Activated gamma-delta T cell (primary cell): ENCODE results near the gene FOXN3.
A peak's percentile ranks its signal among the peaks of the same experiment; 100 is the strongest.

Source experiments
- DNase-seq: peaks from one replicate; lab custom pipeline; 2025; lab: John Stamatoyannopoulos, UW
- total RNA-seq, 2 donors: gene quantifications; one replicate each; lab custom pipeline; 2026; lab: John Stamatoyannopoulos, UW

FOXN3 gene, protein sequence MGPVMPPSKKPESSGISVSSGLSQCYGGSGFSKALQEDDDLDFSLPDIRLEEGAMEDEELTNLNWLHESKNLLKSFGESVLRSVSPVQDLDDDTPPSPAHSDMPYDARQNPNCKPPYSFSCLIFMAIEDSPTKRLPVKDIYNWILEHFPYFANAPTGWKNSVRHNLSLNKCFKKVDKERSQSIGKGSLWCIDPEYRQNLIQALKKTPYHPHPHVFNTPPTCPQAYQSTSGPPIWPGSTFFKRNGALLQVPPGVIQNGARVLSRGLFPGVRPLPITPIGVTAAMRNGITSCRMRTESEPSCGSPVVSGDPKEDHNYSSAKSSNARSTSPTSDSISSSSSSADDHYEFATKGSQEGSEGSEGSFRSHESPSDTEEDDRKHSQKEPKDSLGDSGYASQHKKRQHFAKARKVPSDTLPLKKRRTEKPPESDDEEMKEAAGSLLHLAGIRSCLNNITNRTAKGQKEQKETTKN
- total RNA-seq: 95.8 to 98.2 reads per million in 2 donors

DNA sequence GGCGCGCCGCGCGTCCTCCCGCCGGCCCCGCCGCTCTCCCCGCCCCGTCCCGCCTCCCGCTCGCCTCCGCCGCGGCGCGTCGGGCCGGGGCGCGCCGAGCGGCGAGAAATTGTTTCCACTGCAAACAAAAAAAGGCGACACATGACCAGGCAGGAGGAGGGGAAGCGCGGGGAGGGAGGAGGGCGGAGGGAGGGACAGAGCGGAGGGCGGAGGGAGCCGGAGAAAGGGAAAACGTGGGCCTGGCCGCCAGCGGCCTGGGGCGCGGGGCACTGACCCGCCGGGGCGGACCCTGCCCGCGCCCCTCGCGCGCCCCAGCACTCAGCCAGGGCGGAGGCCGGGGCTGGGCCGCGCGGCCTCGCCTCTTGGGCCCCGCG is at the start of gene FOXN3:
TSS of gene FOXN3 (minus strand) at position 143 of the 374 bp plus-strand sequence. CDS start 4,757 bp downstream, outside the sequence.
- peak; percentile 70 for DNase-seq

DNA sequence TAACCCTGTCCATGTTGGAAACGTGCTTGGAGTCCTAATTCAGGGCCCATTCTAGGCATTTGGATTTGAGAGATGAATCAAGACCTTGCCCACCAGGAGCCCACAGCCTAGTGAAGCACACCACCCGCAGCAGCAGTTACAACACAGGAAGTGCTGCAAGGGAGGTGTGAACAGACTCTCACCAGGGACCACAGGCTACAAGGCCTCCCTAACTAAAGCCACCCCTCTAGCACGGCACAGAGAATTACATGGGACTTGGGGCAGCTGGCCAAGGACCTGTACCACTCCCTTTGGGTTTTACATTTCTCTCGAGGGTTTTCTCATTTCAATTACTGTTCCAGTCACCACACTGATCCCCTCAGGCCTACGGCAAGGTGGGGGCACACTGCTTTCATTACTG is 49.5 kb upstream of the FOXN3 start:
- DNase-seq: no peak

DNA sequence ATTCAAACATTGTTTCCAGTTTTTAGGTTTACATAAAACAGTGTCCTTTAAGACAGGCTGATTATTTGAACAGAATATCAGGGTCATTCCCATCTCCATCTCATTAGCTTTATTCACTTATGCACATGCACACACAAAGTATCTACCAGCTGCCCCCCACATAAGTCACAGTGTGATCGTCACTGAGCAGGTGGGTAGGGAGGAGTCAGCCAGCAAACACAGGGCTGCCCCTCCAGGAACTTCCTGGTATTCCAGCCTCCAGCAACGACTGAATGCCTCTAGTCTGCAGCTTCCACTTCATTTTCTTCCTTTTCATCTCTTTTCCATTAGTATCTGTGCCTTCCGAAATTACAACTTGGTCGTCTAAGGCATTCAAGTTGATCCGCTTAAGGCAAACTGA is 48.8 kb upstream of the FOXN3 start:
- no peak for DNase-seq

DNA sequence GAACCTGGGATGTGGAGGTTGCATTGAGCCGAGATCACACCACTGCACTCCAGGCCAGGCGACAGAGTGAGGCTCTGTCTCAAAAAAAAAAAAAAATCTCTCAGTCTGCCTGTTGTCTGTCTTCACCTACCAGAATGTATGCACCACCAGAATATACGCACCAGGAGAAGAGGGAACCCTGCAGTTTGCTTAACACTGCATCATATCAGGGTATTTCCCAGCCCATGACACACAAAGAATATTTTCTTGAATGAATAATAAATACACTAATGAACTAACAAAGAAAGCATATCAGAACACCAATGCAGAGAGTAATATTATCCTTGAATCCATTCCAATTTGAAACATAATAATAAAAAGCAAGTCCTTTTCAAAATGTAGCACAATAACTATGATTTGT is 44.2 kb upstream of the FOXN3 start:
- DNase-seq: no peak

DNA sequence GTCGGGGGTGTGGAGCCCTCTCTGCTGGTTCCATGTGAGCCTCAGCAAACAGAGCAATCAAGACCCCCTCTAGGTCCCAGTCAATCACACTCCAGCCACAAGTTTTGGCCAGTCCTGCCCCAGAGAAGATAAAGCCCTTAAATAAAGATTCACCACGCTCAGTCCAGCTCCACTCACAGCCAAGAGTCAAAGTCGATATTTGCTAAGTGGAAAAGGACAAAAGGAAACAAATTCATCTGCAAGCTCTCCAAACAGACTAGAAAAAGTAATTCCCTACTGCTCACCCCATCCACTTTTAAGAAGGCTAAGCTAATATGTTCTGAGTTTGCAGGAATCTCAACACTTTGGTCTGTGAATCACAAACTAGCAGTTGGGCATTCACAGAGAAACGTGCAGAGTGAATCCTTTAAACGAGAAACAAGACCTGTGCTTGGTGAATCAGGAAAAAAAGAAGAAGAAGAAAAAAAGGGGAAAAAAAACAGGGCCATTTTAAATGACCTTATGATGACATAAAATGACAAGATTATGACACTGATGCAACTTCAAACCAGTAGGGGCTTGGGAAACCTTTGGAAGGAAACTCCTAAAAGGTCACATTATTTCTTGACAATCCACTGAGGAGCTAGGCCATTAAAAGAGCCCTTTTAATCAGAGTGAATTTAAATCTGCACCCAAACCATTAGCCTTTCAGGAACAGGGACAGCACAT is 41.8 kb upstream of the FOXN3 start:
- no peak for DNase-seq

DNA sequence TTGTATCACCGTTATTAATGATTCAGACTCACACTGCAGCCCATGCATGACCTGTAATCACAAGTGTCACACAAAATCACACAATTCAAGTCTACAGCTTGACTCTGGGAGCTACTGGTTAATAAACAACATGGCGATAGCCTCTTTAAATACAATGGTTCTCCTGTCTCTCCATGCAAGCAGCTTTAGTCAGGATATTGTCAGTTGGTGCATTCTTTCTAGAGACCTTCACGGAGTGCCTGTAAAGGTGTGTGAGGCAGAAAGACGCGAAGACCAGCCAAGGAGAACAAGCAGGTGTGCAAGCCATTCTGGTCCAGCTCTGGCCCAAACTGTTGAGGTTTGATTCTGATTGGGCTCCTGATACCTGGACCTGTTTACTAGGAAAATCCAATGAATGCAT is 40.0 kb upstream of the FOXN3 start:
- DNase-seq: no peak

DNA sequence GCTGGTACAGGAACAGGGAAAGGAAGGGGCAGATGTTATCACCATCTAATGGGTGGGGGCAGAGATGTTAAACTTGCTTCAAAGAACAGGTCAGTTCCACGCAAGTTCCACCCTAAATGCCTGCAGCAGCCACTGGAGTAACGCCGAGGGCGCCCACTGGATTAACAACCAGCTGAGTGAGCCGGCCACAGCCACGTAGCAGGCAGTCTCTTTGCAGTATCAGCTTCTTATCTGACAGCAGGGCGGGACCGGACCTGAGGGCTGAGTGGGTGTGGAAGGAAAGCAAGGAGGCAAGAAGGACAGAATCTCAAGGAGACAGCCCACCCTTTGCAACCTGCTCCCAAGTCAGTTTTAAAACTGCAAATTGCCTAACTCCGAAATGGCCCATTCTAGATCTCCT is 38.4 kb upstream of the FOXN3 start:
- DNase-seq: no peak

DNA sequence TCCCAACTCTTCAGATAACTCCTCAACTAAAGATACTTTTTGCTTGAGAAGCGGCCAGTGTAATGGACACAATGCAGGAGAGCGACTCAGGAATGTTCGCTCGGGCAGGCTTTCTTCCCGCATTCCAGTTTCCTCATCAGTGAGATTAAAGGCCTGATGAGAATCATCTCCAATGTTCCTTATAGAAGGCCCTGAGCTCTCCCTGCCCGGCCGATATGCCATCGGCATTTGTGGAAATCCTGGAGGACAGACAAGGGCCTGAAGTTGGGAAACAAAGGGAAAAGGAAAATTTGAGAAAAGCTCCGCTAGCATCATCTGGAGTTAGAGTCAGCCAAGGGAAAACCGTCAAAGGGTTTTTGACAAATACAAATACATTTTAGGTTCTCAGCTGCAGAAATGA is 38.0 kb upstream of the FOXN3 start:
- DNase-seq: no peak

DNA sequence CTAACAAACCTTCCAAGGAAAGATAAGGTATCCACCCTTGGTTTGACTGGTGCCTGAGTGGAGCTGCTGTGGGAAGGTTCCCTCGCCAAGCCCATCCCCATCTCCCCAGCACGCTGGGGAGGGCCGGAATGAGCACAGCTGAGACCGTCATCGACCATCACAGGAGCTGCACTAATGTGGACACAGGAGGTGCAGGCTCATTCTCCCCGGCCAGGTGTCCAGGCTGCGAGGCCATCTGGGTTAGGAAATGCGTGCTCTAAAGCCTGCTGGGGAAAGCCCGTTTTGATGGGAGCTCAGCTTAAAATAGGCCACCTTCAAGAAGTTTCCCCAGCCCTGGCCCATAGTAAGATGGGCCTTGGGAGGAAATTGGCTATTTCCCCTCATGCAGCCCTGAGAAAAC is 35.2 kb upstream of the FOXN3 start:
- no peak for DNase-seq

DNA sequence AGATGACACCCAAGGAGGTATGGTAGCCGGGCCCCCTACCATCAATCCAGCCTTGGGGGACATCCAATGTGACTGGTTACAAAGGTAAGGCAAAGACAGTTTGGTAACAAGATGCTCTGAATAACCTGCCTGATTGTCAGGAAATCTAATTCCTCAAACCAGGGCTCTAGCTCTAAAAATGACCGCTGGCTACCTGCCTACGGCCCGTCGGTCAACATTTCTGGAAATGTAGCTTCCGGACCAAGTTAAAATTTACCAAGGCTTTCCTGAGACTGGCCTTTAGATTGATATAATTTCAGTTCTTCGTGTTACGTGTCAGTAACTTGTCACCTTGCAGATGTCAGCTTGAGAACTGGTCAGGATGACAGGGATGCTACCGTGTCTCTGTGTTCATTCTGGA is 34.2 kb upstream of the FOXN3 start:
- DNase-seq: no peak

DNA sequence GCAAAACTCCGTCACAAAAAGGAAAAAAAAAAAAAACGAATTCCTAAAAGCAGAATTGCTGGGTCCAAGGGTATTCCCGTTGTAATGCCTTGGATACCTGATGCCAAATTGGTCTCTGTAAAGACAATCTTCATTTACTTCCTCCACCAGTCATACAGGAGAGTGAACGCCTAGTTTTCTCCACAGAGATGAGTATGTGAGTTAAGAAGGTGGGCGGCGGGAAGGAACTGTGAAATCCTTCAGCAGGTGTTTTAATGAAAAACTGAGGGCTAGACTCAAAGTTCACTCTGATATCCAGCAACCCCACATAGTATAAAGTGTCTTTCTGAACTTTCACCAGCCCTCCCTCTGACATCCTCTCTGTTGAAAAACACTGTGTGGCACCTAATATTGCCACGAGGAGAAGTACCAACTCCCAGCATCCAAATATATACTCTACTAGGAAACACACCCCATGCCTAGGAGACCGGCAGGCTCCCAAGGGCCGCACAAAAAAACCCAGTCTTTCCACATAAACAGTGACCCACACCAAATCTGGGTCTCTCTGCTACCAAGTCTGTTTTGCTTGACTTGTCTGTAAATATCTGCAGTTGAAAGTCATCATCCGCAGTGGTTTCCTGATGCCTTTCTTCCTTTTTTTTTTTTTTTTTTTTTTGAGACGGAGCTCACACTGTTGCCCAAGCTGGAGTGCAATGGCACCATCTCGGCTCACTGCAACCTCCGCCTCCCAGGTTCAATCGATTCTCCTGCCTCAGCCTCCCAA is 30.3 kb upstream of the FOXN3 start:
- DNase-seq: no peak

DNA sequence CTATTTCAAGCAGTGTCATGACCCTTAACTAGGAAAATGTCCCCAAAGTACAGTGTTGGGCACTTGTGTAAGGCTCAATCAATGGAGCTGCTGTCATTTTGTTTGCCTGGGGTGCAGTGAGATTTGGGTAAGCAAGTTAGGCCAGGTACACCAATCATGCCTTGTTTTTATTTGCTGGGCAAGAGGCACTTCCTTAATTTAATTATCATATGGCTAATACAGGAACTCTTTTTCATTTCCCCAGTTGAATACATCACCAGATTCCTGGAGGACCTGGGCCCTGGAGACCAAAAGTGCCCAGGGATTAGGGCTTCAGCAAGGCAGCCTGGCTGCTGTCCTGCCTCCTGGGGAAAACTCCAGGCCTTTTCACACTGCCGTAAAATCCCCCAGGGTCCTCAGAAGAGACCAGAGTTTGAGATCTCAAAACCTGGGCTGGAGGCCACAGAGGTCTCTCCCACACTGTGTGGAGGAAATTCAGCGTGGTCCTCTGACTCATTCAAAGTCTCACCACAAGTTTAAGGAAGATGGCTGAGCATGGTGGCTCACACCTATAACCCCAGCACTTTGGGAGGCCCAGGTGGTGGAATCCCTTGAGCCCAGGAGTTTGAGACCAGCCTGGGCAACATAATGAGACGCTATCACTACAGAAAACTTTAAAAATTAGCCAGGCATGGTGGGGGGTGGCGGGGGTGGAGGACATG is 28.4 kb upstream of the FOXN3 start:
- no peak for DNase-seq

DNA sequence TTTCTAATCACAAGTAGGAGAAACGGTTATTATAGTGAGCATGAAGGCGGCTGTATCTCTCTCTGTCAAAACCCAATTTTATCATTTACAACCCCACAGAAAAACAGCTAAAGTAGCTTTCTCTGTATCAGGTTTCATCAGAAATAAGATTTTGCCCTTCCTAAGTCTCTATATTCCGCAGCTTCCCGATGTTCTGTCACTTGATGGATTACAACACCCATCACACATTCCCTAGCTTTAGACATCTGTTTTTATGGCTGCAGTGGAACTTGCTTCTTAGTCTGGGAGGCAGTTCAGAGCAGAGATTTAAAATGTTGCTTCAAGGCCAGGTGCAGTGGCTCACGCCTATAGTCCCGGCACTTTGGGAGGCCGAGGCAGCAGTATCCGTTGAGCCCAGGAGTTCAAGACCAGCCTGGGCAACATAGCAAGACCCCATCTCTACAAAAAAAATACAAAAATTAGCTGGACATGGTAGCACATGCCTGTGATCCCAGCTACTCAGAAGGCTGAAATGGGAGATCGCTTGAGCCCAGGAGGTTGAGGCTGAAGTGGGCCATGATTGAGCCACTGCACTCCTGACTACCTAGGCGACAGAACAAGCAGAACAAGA is 27.6 kb upstream of the FOXN3 start:
- DNase-seq: no peak

DNA sequence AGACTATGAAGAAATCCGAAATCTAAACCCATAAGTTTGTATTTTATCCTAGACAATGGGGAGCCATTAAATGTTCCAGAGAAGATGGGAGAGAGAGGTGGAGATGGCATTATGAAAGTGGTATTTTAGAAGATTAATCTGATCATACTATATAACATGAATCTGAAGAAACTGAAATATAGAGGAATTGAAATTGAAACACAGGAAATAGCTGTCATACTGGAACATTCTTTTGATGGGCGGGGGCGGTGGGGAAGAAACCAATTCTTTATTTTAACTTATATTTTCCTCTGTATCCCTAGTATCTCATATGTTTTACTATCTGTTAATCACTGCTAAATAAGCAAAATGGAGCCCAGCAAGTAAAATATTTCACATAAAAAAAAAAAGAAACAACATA is 27.0 kb upstream of the FOXN3 start:
- no peak for DNase-seq

DNA sequence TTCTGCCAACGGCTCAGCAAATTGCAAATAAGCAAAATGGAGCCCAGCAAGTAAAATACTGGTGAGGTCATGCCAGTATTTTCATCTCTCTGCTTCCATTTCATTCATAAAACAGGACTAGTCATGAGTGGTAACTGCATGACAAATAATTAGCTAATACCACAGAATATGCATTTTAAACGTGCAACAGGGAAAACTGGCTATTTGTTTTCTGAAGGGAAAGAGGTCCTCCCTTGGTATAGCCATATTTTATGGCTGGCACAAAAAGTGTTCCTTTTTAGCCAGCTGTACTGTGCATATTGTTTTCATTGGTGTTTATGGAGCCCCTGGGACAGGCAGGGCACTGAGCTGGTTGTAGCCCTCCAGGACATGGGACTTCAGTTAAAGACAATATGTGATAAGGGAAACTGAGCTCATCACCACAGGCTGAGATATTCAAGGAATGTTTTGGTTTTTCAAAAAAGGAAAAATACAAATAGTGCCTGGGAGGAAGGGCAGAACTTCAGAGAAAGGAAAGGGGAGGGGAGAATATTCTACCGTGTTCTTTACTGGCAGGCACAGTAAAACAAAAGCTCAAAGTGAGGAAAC is 26.1 kb upstream of the FOXN3 start:
- no peak for DNase-seq

DNA sequence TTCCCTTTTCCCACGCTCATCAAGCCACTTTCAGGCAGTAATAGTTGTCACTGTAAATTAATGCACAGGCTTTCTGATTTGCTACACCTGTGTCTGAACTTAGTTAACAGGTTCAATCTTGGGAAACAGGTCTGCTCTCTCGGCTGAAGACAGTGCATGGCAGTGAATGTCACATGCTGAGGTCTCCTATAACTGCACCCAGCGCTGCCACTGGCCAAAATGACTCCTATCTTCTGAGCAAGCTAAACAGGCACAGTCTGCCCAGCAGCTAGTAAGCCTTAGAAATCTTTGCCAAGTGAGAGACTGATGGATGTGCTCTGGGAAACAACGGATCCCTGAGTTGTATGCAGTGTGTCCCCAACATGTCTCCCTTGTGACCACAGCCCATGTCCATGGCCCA is 25.2 kb upstream of the FOXN3 start:
- no peak for DNase-seq

DNA sequence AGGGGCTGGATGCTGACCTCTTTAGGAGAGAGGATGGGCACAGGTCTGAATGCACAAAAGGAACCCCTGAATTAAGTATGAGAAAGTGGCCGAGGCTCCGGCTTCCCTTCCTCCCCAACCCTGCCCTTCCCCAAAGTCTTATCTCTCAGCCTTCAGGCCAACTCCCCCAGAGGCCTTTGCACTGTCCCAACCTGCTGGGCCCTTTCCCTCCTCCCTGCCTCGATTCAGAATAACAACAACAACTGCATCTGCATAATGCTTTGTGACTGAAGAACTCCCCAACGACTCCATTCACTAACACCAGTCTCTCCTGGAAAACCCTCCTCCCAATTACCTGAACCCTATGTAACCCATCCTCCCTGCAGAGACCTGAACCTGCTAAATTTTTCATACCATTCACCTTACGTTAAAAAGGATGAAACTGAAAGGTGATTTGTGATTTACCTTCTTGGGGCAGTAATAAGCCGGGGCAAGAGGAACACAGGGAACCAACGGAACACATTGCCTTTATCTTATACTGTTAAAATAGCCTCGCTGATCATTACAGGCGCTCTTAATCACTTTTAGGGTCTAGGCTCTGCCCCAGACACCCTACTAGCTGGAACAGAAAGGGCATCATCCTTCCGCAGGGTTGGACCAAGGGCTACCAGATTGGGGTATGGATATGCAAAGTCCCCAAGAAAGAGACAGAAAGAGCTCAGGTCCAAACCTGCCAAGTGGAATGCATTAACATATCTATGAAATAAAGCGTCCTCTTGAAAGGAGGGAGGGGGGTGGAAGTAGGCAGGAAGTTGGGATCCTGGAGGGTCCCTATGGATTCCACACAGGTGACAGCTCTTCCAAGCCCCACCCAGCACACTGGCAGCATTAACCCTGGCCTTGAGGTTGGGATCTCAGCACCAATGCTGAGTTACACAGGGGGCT is 24.2 kb upstream of the FOXN3 start:
- DNase-seq: no peak

DNA sequence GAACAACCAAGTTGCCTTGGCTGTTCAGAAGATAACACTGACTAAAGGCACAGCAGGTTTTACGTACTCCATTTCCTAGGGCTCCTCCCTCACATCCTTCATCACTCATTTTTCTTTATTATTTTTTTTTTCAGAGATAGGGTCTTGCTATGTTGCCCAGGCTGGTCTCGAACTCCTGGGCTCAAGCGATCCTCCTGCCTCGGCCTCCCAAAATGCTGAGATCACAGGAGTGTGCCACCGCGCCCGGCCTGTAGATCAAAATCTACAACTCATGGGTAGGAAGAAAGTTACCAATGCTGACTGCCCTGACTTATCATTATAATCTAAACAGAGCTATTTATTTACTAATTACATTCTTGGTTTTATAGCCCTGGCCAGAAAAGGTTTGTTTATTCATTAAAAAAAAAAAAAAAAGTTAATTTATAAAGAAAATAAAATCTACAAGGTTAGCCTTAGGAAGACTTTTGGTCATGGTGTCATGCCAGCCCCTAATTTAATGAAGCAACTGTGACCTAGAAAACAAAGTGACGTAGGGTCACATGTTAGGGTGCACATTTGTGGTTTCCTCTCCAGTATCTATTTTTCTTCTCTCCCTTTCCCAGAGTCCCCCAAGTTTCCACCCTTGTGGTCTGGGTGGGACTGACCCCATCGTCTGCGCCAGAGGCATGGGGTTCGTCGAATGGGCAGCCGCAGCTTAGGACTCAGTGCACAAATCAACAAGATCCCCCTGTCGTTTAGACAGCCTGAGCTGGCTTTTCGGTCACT is 19.0 kb upstream of the FOXN3 start:
- no peak for DNase-seq

DNA sequence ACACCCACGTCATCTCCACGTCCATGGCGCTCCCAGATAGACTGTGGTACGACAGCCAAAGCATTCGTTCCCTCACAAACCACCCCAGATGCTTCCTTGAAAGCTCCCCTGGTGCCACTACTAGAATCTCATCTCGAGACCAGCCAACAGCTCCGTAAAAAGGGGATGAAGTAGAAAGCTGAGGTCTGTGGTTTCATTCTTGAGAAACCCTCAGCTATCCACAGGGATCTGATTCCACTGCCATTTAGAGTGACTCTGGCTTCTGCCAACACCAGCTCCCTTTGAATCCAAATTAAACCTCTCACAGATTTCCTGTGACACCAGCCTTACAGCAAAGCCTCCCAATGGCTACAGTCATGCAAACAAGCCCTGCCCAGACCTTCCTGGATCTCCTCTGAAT is 18.5 kb upstream of the FOXN3 start:
- DNase-seq: no peak
